ENCODE data around the gene VILL.

The VILL gene

GRCh38 chr3:37990527-37990926, at the start of gene VILL:
VILL (plus strand) TSS chr3:37990786; CDS start chr3:37993673, 2,887 bp downstream.
- no peak for DNase-seq (ENCODE audit: low read depth)

GRCh38 chr3:37941608-37942508, 48.7 kb upstream of the VILL start:
- DNase-seq (ENCODE audit: low read depth): no peak

GRCh38 chr3:37942646-37943045, 47.9 kb upstream of the VILL start:
- DNase-seq (ENCODE audit: low read depth): no peak

DNA sequence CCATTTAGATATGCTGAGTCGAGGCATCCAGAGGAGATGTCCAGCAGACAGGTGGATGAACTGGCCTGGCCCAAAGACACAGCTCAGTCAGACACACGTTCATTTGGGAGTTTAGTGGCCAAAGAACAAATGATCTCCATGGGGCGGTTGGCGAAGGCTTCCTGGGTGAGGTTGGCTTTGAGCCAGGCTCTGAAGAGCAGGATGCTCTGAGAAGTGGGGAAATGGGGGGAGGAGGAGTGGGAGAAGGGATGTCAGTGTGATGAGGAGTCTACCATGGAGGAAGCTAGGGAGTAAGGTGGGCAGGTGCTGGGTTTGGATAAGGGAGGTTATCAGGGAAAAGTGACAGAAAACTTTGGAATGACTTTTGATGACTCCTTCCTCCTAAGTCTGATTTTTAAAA, 47.5 kb upstream of the VILL start:
- no peak for DNase-seq (ENCODE audit: low read depth)

DNA sequence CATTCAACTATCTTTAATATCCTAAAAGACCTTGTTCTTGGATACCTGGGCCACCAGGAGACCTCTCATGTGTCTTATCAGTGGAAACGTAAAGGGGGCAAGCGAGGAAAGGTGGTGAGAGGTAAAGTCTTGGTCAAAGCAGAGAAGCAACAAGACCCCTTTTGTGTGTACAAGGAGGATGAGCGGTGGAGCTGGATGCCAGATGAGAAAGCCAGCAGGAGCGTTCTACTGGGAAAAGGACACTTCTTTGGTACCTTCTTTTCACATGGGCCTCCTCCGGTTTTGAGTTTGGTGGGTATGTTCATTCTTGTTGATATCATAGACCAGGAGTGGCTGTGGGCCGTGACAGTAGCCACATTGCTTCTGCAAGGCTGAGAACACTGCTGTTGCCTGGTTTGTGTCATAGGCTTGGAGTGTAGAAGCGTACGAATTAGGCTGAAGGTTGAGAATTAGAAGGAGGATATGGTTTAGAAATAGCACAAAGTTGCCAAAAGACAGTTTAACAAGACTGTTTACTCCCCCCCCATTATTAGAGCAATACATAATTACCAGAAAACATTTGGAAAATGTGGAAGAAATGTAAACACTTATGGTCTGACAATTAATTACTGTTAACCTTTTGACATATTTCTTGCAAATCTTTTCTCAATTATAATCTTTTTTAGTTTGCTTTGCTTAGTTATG, 46.8 kb upstream of the VILL start:
- no peak for DNase-seq (ENCODE audit: low read depth)

GRCh38 chr3:37944391-37944842, 46.2 kb upstream of the VILL start:
- DNase-seq (ENCODE audit: low read depth): no peak

GRCh38 chr3:37945156-37945806, 45.3 kb upstream of the VILL start:
- no peak for DNase-seq (ENCODE audit: low read depth)

GRCh38 chr3:37945807-37946530, 44.6 kb upstream of the VILL start:
- DNase-seq (ENCODE audit: low read depth): no peak

GRCh38 chr3:37946531-37946889, 44.1 kb upstream of the VILL start:
- no peak for DNase-seq (ENCODE audit: low read depth)

- DNase-seq (ENCODE audit: low read depth): no peak
Observed at GRCh38 chr3:37949866-37950265, 40.7 kb upstream of the VILL start.

DNA sequence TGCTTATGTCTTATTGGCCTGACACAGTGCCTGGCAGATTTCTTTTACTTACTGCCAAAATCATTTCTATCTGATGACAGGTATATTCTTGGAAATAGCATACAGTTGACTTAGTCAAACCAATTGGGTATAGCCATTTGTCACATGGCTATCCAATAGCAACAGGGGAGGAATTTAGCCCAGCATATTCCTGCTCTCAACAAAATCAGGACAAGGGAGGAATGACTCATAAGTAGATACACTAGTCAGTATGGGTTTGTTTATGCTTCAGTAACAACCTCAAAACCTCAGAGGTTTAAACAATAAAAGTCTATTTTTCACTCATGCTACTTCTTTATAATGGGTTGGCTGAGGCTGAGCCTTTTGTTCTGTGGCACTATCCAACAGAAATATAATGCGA, 38.0 kb upstream of the VILL start:
- no peak for DNase-seq (ENCODE audit: low read depth)

- no peak for DNase-seq (ENCODE audit: low read depth)
Observed at GRCh38 chr3:37953226-37953625, 37.4 kb upstream of the VILL start.

- no peak for DNase-seq (ENCODE audit: low read depth)
Observed at GRCh38 chr3:37953707-37954394, 36.7 kb upstream of the VILL start.

DNA sequence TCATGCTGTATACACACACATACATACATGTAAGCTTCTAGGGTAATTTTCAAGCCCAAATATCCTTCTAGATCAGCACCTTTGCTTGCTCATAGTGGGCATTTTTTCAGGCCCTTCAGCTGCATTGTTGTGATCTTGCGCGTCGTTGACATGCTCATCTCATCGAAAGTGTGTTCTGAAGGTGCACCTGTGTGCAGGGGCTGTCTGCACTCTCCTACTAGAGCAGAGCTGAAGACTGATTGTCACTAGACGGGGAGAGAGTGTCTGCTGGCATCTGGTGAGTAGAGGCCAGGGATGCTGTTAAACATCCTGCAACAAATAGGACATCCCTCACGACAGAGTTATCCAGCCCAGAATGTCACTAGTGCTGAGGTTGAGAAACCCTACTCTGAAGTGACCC, 35.7 kb upstream of the VILL start:
- no peak for DNase-seq (ENCODE audit: low read depth)

GRCh38 chr3:37955918-37956707, 34.5 kb upstream of the VILL start:
- DNase-seq (ENCODE audit: low read depth): no peak

GRCh38 chr3:37956723-37957538, 33.7 kb upstream of the VILL start:
- no peak for DNase-seq (ENCODE audit: low read depth)

- DNase-seq (ENCODE audit: low read depth): no peak
Observed at GRCh38 chr3:37957539-37957936, 33.0 kb upstream of the VILL start.

- DNase-seq (ENCODE audit: low read depth): no peak
Observed at GRCh38 chr3:37961622-37962431, 28.8 kb upstream of the VILL start.

GRCh38 chr3:37963016-37963415, 27.6 kb upstream of the VILL start:
- no peak for DNase-seq (ENCODE audit: low read depth)

Measured in CMK (cell line).